Measurements from ENCODE around the gene KCNC3. TPM values are rescaled to one million over a fixed set of nuclear protein-coding genes. Genes with fewer than 3 reads are reported as not detected.

The KCNC3 gene
- total and polyA plus RNA-seq, 10 of the 15 experiments (the other 5 are each of a cell fraction or from before 2014, with no cell fraction given): 0.08 to 3.8 (median 0.44) TPM; not detected in 2

GRCh38 chr19:50333737-50334617 is 4.8 kb upstream of the KCNC3 start (continued):
- TF ChIP-seq MEF2B (IDR thresholded peaks at IDR 0.05; ENCODE audit: partially characterized antibody, poor library complexity, severe bottlenecking) (no peak), RCOR1 (conservative IDR thresholded peaks at IDR 0.05; ENCODE audit: low read depth, low read length) (no peak), TARDBP (IDR thresholded peaks at IDR 0.05; ENCODE audit: borderline replicate concordance) (no peak), SREBF1 (IDR thresholded peaks at IDR 0.05; ENCODE audit: low read length) (no peak), DPF2 (IDR thresholded peaks at IDR 0.05) (no peak), MXI1 (IDR thresholded peaks at IDR 0.05; ENCODE audit: low read depth, low read length) (no peak), CBX3 (IDR thresholded peaks at IDR 0.05; ENCODE audit: borderline replicate concordance, low read depth) (no peak), JUND (IDR thresholded peaks at IDR 0.05; ENCODE audit: low read depth, low read length) (no peak), ZZZ3 (IDR thresholded peaks at IDR 0.05; ENCODE audit: control insufficient read depth, insufficient read length, low read depth) (no peak), IRF5 (IDR thresholded peaks at IDR 0.05; ENCODE audit: borderline replicate concordance) (no peak), FOS (IDR thresholded peaks at IDR 0.05; ENCODE audit: borderline replicate concordance, extremely low read depth, insufficient read length) (no peak), ZBTB33 (IDR thresholded peaks at IDR 0.05) (0 out of 2 replicates have a peak, but pooled peaks have one; percentile 7)
- TF ChIP-seq, protein P1, sequence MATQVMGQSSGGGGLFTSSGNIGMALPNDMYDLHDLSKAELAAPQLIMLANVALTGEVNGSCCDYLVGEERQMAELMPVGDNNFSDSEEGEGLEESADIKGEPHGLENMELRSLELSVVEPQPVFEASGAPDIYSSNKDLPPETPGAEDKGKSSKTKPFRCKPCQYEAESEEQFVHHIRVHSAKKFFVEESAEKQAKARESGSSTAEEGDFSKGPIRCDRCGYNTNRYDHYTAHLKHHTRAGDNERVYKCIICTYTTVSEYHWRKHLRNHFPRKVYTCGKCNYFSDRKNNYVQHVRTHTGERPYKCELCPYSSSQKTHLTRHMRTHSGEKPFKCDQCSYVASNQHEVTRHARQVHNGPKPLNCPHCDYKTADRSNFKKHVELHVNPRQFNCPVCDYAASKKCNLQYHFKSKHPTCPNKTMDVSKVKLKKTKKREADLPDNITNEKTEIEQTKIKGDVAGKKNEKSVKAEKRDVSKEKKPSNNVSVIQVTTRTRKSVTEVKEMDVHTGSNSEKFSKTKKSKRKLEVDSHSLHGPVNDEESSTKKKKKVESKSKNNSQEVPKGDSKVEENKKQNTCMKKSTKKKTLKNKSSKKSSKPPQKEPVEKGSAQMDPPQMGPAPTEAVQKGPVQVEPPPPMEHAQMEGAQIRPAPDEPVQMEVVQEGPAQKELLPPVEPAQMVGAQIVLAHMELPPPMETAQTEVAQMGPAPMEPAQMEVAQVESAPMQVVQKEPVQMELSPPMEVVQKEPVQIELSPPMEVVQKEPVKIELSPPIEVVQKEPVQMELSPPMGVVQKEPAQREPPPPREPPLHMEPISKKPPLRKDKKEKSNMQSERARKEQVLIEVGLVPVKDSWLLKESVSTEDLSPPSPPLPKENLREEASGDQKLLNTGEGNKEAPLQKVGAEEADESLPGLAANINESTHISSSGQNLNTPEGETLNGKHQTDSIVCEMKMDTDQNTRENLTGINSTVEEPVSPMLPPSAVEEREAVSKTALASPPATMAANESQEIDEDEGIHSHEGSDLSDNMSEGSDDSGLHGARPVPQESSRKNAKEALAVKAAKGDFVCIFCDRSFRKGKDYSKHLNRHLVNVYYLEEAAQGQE (IDR thresholded peaks at IDR 0.05; ENCODE audit: low read depth, low read length): no peak
- TF ChIP-seq, protein P2, sequence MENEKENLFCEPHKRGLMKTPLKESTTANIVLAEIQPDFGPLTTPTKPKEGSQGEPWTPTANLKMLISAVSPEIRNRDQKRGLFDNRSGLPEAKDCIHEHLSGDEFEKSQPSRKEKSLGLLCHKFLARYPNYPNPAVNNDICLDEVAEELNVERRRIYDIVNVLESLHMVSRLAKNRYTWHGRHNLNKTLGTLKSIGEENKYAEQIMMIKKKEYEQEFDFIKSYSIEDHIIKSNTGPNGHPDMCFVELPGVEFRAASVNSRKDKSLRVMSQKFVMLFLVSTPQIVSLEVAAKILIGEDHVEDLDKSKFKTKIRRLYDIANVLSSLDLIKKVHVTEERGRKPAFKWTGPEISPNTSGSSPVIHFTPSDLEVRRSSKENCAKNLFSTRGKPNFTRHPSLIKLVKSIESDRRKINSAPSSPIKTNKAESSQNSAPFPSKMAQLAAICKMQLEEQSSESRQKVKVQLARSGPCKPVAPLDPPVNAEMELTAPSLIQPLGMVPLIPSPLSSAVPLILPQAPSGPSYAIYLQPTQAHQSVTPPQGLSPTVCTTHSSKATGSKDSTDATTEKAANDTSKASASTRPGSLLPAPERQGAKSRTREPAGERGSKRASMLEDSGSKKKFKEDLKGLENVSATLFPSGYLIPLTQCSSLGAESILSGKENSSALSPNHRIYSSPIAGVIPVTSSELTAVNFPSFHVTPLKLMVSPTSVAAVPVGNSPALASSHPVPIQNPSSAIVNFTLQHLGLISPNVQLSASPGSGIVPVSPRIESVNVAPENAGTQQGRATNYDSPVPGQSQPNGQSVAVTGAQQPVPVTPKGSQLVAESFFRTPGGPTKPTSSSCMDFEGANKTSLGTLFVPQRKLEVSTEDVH (IDR thresholded peaks at IDR 0.05; ENCODE audit: low read depth, partially characterized antibody): no peak
- TF ChIP-seq, protein P3, sequence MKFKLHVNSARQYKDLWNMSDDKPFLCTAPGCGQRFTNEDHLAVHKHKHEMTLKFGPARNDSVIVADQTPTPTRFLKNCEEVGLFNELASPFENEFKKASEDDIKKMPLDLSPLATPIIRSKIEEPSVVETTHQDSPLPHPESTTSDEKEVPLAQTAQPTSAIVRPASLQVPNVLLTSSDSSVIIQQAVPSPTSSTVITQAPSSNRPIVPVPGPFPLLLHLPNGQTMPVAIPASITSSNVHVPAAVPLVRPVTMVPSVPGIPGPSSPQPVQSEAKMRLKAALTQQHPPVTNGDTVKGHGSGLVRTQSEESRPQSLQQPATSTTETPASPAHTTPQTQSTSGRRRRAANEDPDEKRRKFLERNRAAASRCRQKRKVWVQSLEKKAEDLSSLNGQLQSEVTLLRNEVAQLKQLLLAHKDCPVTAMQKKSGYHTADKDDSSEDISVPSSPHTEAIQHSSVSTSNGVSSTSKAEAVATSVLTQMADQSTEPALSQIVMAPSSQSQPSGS (IDR thresholded peaks at IDR 0.05; ENCODE audit: low read length): peak; percentile 5; the same call in 1 of the 2 replicates
- TF ChIP-seq, protein P4, sequence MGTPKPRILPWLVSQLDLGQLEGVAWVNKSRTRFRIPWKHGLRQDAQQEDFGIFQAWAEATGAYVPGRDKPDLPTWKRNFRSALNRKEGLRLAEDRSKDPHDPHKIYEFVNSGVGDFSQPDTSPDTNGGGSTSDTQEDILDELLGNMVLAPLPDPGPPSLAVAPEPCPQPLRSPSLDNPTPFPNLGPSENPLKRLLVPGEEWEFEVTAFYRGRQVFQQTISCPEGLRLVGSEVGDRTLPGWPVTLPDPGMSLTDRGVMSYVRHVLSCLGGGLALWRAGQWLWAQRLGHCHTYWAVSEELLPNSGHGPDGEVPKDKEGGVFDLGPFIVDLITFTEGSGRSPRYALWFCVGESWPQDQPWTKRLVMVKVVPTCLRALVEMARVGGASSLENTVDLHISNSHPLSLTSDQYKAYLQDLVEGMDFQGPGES (IDR thresholded peaks at IDR 0.05): no peak
